Raji (cell line): ENCODE data around the gene LGR6.

Experiments used
- POLR2A ChIP-seq: IDR thresholded peaks from 2 replicates; pipeline ENCODE4 v1.6.1; 2011; ENCODE audit warnings: low read depth, low read length, control low read depth; ENCODE audit not compliant: insufficient read depth

Gene LGR6

GRCh38 chr1:202365092-202365815 lies 171.7 kb downstream of the LGR6 start:
- TF ChIP-seq POLR2A: no peak

DNA sequence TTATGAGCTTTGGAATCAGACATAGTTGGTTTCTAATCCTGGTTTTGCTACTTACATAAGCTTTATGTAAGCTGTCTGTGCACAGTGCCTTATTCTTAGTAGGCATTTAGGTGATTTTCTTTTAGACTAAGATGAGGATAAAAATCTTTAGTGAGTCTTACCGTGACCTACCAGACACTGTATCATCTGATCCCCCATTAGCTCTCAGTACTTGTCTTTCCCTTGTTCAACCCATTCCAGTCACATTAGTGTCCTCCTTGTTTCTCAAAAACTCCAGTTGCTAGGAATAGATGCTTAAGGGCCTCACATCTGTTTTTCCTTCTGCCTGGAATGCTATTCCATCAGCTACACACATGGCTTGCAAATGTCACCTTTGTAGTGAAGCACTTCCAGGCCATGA lies 173.7 kb downstream of the LGR6 start:
- no peak for TF ChIP-seq POLR2A
